ENCODE results near the gene HSP90AA1.
"Not testable (repeated sequence)": the region's sequence is repeated elsewhere in the genome, so short reads cannot be mapped to it uniquely, and the experiment has no call there.

Gene HSP90AA1

GRCh38 chr14:102092806-102093205 is 6.0 kb upstream of the HSP90AA1 start:
- DNase-seq, result no peak

- DNase-seq, result no peak
These were observed 3.9 kb upstream of the HSP90AA1 start for GRCh38 chr14:102090713-102091112.

- DNase-seq, result no peak
These were observed 2.9 kb upstream of the HSP90AA1 start for GRCh38 chr14:102089621-102090343.

- DNase-seq, result peak; percentile 57 to 71
These were observed 1.4 kb upstream of the HSP90AA1 start for GRCh38 chr14:102088012-102088792.

GRCh38 chr14:102087762-102088011 is 843 bp upstream of the HSP90AA1 start:
- DNase-seq, result no peak

GRCh38 chr14:102086709-102086971 is 204 bp downstream of the HSP90AA1 start:
- DNase-seq, result no peak

- DNase-seq, result peak; percentile 56 to 71
These were observed 716 bp downstream of the HSP90AA1 start for GRCh38 chr14:102085948-102086708.

- DNase-seq, result no peak
These were observed 1.4 kb downstream of the HSP90AA1 start for GRCh38 chr14:102085488-102085887.

- no peak for DNase-seq
These were observed 1.9 kb downstream of the HSP90AA1 start for GRCh38 chr14:102084931-102085330.

GRCh38 chr14:102084522-102084921 is 2.3 kb downstream of the HSP90AA1 start:
- not testable (repeated sequence) for DNase-seq

- no peak for DNase-seq
These were observed 5.4 kb downstream of the HSP90AA1 start for GRCh38 chr14:102081231-102082080.

GRCh38 chr14:102080183-102081080 is 6.4 kb downstream of the HSP90AA1 start:
- no peak for DNase-seq

GRCh38 chr14:102079700-102079979 is 7.2 kb downstream of the HSP90AA1 start:
- DNase-seq, result no peak

GRCh38 chr14:102078831-102079699 is 7.8 kb downstream of the HSP90AA1 start:
- DNase-seq, result no peak

GRCh38 chr14:102078361-102078791 is 8.5 kb downstream of the HSP90AA1 start:
- DNase-seq, result not testable (repeated sequence)

GRCh38 chr14:102077382-102077709 is 9.5 kb downstream of the HSP90AA1 start:
- no peak for DNase-seq

- no peak for DNase-seq
These were observed 11.7 kb downstream of the HSP90AA1 start for GRCh38 chr14:102075155-102075554.

GRCh38 chr14:102074415-102074964 is 12.4 kb downstream of the HSP90AA1 start:
- no peak for DNase-seq

- no peak for DNase-seq
These were observed 15.4 kb downstream of the HSP90AA1 start for GRCh38 chr14:102071283-102071998.

- DNase-seq, result no peak
These were observed 20.8 kb downstream of the HSP90AA1 start for GRCh38 chr14:102066041-102066451.
